OCI-LY7 (cell line): ENCODE results near the gene PPP4R2.

Source experiments
- EZH2phosphoT487 ChIP-seq: fragments of 200-600 bp; sonication (generic); IDR thresholded peaks from 2 replicates; pipeline ENCODE4 v1.6.1; 2018; ENCODE audit warnings: low read depth, borderline replicate concordance, mild to moderate bottlenecking, mixed run types, antibody characterized with exemption, low read length, moderate library complexity, mixed read lengths
- TF ChIP-seq, protein P1 (sequence below): fragments of 200-600 bp; sonication (generic); conservative IDR thresholded peaks from 2 replicates; pipeline ENCODE4 v1.5.1; 2014; ENCODE audit warnings: mild to moderate bottlenecking, antibody characterized with exemption, low read length, moderate library complexity, mixed read lengths

DNA sequence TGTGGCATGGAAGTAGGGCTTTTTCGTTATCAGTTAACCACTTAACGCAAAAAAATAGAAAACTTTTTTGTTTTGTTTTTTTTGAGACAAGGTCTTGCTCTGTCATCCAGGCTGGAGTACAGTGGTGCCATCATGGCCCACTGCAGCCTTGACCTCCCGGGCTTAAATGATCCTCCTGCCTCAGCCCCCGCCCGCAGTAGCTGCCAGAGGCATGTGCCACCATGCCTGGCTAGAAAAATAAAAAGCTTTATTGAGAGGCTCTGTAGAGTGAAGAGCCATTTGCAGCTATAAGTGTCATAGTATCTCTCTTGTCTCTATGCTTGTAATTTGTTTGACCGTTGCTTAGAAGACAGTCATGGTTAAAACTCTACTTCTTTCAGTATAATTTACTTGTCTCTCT is 13.5 kb downstream of the PPP4R2 start:
- TF ChIP-seq, protein P1, sequence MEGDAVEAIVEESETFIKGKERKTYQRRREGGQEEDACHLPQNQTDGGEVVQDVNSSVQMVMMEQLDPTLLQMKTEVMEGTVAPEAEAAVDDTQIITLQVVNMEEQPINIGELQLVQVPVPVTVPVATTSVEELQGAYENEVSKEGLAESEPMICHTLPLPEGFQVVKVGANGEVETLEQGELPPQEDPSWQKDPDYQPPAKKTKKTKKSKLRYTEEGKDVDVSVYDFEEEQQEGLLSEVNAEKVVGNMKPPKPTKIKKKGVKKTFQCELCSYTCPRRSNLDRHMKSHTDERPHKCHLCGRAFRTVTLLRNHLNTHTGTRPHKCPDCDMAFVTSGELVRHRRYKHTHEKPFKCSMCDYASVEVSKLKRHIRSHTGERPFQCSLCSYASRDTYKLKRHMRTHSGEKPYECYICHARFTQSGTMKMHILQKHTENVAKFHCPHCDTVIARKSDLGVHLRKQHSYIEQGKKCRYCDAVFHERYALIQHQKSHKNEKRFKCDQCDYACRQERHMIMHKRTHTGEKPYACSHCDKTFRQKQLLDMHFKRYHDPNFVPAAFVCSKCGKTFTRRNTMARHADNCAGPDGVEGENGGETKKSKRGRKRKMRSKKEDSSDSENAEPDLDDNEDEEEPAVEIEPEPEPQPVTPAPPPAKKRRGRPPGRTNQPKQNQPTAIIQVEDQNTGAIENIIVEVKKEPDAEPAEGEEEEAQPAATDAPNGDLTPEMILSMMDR: no peak
- TF ChIP-seq EZH2phosphoT487: no peak
